NCI-H446 treated with DMSO at 0.1 percent for 48 hours (cell line): ENCODE data around the gene MTCH1.

Experiments
- DNase-seq: peaks from one replicate; lab custom pipeline; 2025; lab: John Stamatoyannopoulos, UW

MTCH1 gene, protein sequence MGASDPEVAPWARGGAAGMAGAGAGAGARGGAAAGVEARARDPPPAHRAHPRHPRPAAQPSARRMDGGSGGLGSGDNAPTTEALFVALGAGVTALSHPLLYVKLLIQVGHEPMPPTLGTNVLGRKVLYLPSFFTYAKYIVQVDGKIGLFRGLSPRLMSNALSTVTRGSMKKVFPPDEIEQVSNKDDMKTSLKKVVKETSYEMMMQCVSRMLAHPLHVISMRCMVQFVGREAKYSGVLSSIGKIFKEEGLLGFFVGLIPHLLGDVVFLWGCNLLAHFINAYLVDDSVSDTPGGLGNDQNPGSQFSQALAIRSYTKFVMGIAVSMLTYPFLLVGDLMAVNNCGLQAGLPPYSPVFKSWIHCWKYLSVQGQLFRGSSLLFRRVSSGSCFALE

DNA sequence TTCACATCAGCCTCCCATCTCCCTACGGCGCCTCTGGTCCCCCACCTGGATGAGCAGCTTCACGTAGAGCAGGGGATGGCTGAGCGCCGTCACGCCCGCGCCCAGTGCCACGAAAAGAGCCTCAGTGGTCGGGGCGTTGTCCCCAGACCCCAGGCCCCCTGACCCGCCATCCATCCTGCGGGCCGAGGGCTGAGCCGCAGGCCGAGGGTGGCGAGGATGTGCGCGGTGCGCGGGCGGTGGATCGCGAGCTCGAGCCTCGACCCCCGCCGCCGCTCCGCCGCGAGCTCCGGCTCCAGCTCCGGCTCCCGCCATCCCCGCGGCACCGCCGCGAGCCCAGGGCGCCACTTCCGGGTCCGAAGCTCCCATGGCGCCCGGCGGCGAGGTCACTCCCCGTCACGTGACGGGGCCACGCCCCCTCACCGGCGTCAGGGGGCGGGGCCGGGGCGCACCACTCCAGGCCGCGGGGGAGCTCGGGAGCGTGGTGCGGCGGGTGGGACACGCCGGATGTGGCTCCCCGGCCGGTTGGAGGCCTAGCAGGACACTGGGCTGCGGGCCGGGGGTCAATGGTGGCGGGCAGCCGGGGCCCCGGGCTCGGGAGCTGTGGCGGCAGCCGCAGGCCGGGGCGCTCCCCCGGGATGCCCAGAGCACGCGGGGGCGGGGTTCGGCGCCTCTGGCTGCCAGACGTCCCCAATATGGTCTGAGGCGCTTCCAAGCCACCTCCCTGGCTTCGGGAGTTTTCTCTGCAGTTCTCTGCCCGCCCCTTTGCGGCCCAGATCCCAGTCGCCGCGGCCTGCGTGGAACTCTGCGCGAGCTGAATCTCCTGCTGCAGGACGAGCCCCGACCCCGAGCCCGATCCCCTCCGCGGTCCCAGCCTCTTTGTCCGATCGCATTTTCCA, at the start of gene MTCH1:
MTCH1 (minus strand) TSS at position 389 of the 896 bp plus-strand sequence; CDS start at position 366, 23 bp downstream.
- peak; percentile 68 for DNase-seq

DNA sequence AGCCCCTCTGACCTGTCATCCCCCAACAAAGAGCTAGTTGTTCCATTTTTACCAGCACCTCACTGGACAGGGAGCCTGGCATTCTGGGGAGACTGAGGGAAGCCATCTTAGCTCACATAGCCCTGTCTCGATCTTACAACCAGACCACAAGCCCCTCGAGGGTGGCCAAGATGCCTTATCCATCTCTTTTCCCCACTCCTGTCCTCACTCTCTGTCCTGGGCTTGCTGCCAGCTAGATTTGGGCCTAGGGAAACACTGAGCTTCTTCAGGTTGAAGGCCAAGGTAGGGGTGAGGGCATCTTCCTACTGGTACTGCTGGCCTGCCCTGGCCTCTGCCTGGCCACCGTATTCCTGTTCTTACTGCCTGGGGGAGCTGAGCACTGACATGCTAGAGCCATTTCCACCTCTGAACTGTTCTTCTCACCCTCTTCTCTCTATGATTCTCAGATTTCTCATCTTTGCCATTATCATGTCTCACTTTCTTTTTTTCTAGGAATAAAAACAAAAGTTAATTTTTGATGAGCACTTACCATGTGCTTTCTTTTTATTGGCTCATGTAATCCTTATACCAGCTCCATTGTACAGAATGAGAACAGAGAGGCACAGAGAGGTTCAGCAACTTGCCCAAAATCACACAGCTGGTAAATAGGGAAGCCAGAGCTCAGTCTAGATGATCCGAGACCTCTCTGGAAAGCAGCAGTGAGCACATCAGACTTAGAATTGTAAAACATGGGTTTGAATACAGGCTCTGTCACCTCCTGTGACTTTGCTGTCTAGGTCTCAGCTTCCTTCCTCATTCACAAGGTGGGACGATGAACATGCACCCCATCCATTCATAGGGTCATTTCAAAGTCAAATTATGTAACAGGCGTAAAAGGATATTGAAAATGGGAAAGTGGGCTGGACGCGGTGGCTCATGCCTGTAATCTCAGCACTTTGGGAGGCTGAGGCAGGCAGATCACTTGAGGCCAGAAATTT, 48.1 kb upstream of the MTCH1 start:
- DNase-seq = no peak

DNA sequence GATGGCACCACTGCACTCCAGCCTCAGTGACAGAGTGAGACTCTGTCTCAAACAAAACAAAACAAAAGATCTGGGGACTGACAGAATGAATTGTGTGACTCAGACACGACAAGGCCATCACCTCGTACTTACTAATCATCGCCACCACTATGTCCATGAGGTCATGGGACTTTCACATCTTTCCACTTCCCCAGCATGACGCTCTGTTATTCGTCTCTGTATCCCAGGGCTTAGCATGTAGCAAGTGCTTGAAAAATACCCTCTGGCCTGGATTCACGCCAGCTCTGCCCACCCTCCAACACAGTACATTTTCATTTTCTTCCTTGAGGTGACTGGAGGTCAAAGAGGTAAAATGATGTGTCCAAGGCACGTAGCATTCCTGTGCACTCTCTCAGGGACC, 47.3 kb upstream of the MTCH1 start:
- no peak for DNase-seq

DNA sequence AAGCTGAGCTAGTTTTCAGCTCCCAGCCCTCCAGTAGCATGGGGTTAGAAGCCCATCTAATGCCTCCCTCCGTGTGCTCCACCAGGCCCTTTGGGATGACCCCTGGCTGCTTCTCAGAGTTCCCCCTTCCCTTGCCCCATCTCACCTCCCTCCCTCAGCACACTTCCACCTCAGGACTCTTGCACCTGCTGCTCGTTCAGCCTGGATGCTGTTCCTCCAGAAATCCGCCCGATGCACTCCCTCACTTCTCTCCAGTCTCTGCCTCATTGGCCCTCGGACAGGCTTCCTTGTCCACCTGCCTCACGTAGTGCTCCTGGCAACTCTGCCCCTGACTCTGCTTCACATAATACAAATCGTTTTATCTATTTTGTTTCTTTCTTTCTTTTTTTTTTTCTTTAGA, 46.2 kb upstream of the MTCH1 start:
- DNase-seq = no peak

DNA sequence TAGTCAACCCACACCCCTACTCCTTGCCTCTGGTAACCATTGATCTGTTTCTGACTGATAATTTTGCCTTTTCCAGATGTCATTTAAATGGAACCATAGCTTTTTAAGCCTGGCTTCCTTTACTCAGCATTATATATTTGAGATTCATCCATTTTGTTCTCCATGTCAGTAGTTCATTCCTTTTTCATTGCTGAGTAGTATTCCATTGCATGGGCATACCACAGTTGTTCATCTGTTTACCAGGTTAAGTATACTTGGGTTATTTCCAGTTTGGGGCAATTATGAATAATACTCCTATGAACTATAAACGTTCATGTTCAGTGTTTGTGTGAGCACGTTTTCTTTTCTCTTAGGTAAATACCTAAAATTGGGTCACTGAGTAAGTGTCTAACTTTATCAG, 44.6 kb upstream of the MTCH1 start:
- DNase-seq = no peak

DNA sequence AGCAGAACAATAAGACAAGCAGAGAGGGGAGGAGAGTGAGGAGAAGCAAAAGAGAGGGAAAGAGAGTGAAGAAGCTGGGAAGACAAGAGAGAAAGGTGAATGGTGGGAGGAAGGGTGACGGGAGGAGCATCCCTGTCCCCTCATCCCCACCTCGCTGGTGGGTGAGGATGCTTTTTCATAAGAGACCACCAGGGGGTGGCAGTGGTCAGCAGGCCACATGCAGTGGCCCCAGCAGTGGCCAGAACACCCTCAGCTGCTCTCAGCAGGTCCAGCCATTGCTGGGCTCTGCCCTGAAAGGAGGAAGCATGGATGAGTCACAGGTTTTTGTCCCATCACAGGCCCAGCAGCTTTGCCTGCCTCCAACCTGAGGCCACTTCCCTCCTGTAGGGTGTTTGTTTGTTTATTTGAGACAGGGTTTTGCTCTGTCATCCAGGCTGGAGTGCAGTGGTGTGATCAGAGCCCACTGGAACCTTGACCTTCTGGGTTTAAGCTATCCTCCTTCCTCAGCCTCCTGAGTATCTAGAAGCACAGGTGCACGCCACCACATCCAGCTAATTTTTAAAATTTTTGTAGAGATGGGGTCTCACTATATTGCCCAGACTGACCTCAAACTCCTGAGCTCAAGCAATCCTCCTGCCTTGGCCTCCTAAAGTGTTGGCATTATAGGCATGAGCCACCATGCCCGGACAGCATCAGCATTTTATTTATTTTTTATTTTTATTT, 43.4 kb upstream of the MTCH1 start:
- DNase-seq = no peak

DNA sequence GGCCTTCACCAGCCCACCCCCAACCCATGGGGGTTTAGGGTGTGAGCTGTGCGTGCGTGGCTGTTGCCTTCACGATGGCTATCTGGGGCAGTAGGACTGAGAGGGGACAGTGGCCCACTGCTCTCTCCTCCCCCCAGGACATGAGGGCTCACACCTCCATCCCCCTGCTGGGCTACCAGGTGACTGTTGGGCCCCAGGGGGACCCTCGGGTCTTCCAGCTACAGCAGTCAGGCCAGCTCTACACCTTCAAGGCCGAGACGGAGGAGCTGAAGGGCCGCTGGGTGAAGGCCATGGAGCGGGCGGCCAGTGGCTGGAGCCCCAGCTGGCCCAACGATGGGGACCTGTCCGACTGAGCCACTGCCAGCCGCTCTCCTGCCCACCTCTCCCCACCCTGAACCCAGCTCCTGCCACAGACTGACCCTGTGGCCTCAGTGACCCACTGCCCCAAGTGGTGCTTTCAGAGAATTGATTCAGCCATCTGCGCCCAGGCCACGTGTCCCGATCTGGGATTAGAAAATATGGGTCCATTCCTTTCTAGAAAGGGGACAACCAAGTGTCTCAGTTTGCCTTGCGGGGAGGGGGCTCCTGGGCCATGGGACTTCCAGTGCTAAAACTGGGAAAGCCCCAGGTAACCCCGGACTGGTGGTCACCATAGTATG, 41.9 kb upstream of the MTCH1 start:
- no peak for DNase-seq

DNA sequence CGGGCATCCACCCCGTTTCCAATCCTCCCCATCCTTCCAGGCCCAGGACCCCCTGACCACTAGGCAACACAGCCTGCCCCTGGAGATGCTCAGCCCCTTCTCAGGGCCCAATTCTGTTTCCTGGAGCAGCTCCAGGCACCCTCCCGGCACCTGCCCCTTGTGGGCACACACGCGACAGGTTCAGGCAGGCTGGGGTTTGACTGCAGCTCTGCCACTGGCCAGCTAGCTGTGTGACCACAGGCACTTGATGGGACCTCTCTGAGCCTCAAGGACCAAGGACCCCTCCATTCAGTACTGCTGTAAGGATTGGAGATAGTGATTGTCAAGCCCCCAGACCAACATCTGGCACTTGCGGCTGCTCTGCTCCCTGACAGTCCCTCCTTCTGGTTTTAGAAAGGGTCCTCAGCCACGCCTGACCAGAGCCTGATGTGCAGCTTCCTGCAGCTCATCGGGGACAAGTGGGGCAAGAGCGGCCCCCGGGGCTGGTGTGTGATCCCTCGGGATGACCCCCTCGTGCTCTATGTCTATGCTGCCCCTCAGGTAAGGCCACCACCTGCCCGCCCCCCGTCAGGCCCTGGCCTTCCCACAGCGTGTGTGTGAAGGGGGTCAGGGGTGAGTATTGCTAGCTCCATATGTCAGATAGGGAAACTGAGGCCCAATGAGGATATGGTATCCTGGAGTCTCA, 41.2 kb upstream of the MTCH1 start:
- DNase-seq = no peak

DNA sequence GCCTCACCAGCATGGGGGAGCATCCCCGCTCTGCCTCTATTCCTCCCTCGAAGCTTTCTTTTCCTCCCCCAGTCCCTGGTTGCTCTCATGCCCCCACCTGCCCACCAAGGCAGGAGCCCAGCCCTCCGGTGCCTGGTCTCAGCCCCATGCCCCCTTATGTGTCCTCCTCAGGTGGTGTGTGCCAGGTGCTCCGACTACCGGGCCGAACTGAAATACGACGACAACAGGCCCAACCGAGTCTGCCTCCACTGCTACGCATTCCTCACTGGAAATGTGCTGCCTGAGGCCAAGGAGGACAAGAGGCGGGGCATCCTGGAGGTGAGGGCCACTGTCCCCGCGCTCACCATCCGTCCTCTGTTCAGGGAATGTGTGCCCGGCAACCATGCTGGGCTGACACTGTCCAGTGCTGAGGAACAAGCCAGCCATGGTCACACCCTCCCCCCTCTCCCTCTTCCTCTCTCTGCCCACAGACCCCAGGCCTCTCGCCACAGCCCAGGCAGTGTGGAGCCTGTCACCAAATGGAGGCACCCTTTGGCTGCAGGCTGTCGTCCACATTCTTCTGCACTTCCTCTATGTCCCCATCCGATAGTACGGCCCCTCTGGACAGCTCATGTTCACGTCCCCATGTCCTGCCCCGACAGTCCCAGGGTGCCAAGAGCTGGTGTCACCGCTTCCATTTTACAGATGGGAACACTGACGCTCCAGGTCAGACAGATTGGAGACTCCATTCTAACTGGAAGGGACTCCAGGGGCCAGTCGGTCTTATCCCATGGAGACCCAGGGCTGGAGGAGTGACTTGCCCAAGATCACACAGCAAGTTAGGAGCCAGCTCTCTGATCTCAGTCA, 39.8 kb upstream of the MTCH1 start:
- no peak for DNase-seq

DNA sequence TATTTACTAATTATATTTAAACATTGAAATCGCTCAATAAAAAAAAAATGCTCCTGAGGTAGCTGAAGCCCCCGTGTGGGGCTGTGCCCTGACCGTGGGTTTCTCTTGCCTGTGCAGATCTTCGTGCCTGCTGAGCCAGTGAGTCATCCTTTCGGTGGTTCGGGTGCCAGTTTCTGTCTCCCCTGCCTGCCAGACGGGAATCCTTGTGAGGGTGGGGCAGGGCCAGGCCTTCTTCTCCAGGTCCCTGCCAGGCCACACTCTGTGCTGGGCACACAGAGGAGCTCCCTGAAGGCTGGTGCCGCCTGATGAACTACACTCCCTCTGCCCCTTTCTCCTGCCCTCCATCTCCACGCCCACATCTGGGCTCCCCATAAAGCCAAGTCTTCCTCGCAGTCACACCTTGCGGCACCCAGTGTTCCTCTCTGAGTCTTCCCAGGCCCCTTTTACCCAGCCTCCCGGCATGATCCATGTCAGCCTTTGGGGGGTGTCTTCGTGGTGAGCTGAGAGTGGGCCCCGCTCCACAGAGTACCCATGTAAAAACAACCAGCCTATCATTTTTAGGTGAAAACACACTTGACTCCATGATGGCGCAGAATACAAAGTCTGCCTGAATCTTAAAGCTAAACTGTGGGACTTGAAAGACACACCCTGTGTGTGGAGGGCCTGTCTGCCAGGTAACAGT, 38.8 kb upstream of the MTCH1 start:
- DNase-seq = peak; percentile 38

DNA sequence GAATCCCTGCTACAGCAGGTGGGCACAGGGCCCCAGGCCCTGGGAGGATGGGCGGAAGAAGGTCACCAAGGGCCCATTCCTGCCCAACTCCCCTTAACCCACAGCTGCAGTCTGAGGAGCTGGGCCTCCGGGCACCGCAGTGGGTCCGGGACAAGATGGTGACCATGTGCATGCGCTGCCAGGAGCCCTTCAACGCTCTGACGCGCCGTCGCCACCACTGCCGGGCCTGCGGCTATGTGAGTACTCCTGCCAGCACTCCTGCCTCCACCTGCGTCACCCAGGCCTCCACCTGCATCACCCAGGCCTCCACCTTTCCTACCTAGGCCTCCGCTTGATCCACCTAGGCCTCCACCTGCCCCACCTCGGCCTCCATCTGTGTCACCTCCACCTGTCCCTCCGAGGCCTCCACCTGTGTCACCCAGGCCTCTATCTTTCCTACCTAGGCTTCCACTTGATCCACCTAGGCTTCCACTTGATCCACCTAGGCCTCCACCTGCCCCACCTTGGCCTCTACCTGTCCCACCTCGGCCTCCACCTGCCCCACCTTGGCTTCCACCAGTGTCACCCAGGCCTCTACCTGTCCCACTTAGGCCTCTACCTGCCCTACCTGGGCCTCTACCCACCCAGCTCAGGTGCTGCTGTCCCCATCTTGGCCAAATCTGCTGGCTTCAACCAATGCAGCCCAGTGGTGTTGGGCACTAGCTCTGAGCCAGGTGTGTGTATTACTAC, 36.3 kb upstream of the MTCH1 start:
- DNase-seq = no peak

DNA sequence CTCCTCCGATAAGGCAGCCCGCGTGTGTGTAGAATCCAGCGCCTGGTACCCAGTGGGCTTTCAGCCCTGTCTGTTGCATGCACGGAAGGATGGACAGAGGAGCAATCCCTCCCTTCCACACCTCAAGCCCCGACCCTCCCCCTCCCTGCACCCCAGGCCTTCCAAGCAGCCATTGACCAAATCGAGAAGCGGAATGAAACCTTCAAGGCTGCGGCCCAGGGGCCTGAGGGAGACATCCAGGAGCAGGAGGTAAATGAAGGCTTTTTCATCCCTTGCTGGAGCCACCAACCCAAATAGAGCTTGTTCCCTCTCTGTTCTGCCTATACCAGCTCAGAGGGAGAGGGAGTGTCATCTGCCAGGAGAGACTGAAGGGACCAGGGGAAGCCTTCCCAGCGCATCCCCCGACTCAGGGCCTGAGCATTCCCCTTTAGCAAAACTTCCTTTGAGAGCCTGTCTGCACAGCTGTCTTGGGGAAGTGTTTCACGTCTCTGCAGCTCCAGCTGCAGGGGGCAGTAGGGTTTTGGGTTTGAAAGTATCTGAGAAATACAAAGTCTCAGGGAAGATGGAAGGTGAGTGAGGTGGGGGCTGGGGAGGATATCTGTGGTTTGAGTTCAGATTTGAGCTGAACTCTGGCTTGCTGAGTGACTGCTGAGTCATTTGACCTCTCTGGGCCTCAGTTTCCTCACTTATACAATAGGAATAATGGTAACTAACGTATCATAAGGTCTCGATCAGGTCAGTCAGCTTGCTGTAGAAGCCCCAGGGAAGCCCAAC, 35.5 kb upstream of the MTCH1 start:
- DNase-seq = no peak

DNA sequence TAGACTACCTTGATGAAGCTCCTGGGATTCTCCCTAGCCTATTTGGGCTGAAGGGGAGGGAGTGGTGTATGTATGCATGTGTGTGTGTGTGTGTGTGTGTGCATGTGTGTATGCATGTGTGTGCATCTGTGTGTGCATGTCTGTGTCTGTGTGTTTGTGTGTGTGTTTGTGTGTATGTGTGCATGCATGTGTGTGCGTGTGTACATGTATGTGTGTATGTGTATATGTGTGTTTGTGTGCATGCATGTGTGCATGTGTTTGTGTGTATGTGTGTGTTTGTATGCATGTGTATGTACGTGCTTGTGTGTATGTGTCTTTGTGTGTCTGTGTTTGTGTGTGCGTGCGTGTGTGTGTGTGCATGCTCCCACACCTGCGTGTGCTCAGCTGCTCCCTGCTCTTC, 34.8 kb upstream of the MTCH1 start:
- DNase-seq = no peak

DNA sequence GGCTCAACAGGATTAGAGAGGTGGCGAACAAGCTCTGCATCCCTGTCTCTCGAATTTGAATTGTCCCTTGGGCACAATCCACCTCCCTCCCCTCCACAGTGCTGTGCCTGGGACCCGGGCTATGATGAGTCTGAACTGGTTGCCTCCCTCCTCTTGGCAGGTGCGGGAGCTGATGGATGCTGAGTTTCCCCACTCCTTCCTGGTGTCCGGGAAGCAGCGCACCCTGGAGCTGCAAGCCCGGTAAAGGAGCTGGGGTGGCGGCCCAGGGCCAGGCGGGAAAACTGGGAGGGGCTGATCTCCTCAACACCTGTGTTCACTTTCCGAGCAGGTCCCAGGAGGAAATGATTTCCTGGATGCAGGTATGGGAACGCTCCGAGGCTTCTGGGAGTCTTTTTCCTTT, 34.4 kb upstream of the MTCH1 start:
- DNase-seq = no peak

DNA sequence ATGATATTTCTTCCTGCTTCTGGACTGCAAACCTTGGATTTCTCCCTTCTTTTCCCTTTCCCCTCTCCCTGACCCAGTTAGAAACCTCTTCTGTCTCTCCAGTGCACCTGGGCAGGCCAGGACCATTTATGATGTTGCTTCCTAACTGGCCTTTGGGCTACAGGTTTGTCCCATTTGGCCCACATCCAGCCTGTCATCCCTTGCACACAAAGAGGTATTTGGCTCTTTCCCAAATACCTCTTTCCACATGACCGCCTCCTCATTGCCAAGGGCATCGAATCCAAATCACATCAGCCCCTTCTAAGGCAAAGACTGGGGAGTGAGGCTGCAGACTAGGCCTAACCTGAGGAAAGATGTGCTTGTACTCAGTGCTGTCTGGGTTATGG, 33.1 kb upstream of the MTCH1 start:
- DNase-seq = no peak

DNA sequence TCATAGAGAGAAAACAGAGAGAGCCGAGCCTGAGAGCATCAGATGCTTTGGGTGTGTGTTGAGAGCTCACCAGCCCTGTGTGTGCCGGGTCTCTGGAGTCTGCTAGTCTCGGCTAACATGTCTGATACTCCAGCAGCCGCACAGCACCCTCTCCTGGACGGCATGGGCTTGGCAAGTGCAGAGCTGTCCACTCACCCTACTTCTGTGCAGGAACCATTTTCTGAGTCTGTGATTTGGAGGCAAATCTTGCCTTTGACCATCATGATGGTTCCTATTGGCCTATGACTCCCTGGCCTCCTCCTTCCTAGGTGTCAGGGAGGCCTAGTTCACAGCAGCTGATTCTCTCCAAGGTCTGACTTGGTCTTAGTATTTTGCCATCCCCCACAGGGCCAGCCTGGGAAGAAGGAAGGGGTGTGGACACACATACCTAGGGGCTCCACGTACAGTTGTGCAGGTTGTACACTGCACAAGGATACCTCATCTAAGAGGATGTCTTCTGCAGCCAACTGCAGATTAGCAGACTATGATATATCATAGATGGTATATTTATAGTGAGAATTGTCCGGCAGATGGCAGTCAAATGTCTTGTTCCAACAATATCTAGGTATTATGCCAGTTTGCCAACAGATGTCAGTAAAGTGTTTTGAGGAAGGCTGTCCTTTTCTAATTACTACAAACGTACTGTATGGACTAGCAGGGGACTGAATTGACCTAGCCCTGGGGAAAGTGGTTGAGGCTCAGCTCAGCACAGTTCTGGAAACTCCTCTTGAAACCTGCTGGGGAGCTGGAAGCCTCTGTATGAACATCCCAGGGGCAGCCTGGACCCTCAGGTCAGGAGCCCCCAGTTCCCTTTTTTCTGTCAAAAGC, 32.4 kb upstream of the MTCH1 start:
- DNase-seq = peak; percentile 91
